ENCODE results near the gene EVX1.

Gene EVX1

GRCh38 chr7:27250557-27251070 lies 8.0 kb downstream of the EVX1 start:
- no peak for DNase-seq

GRCh38 chr7:27251136-27251651 lies 8.6 kb downstream of the EVX1 start:
- no peak for DNase-seq

GRCh38 chr7:27251652-27252590 lies 9.3 kb downstream of the EVX1 start:
- DNase-seq: no peak

GRCh38 chr7:27254625-27255024 lies 12.0 kb downstream of the EVX1 start:
- DNase-seq: no peak

GRCh38 chr7:27260211-27260610 lies 17.6 kb downstream of the EVX1 start:
- DNase-seq: no peak

- DNase-seq: no peak
Measured at GRCh38 chr7:27262121-27262520, 19.5 kb downstream of the EVX1 start.

GRCh38 chr7:27263781-27264180 lies 21.2 kb downstream of the EVX1 start:
- no peak for DNase-seq

- DNase-seq: no peak
Measured at GRCh38 chr7:27269455-27269854, 26.9 kb downstream of the EVX1 start.

GRCh38 chr7:27271384-27271783 lies 28.8 kb downstream of the EVX1 start:
- no peak for DNase-seq

- no peak for DNase-seq
Measured at GRCh38 chr7:27277628-27278027, 35.0 kb downstream of the EVX1 start.

- no peak for DNase-seq
Measured at GRCh38 chr7:27283558-27283957, 41.0 kb downstream of the EVX1 start.

GRCh38 chr7:27295236-27295635 lies 52.6 kb downstream of the EVX1 start:
- no peak for DNase-seq

- no peak for DNase-seq
Measured at GRCh38 chr7:27297356-27297755, 54.8 kb downstream of the EVX1 start.
